Bronchial epithelial cell (primary cell): Measurements from ENCODE around the gene CACNA1D. TPM values are rescaled to one million over a fixed set of nuclear protein-coding genes. Genes with fewer than 3 reads are reported as not detected.

ENCODE experiments used
- DNase-seq: peaks from one replicate; pipeline ENCODE4 v3.0.0-alpha.2; 2010; ENCODE audit warnings: low read depth
- FAIRE-seq: peaks from 2 replicates; lab custom pipeline; 2011; peaks lifted over from hg19 to GRCh38; lab: Jason Lieb, UNC
- H3K27me3 ChIP-seq: 2 replicates; pipeline ENCODE4 v1.5.1; 2011; ENCODE audit warnings: low read length; ENCODE audit not compliant: control insufficient read depth, insufficient read depth
- H3K36me3 ChIP-seq: 2 replicates; pipeline ENCODE4 v1.5.1; 2011; ENCODE audit warnings: low read length; ENCODE audit not compliant: control insufficient read depth, insufficient read depth
- H3K4me3 ChIP-seq: 2 replicates; pipeline ENCODE4 v1.5.1; 2011; ENCODE audit warnings: mild to moderate bottlenecking, low read depth, low read length, control low read depth
- total RNA-seq: library from RNA; depleted of rRNA; stranded (reverse); fragments of >200 nt; gene quantifications from 2 replicates; pipeline ENCODE4 v1.2.1, GENCODE V29; 2014
- TF ChIP-seq, protein P1 (sequence below): IDR thresholded peaks from 2 replicates; pipeline ENCODE4 v1.5.1; 2011; ENCODE audit warnings: mild to moderate bottlenecking, moderate library complexity, low read length, control low read depth, inconsistent platforms; ENCODE audit not compliant: insufficient read depth, severe bottlenecking

CACNA1D gene
- total RNA-seq, 1 donor from 2014 or later, result 0.26 TPM

DNA sequence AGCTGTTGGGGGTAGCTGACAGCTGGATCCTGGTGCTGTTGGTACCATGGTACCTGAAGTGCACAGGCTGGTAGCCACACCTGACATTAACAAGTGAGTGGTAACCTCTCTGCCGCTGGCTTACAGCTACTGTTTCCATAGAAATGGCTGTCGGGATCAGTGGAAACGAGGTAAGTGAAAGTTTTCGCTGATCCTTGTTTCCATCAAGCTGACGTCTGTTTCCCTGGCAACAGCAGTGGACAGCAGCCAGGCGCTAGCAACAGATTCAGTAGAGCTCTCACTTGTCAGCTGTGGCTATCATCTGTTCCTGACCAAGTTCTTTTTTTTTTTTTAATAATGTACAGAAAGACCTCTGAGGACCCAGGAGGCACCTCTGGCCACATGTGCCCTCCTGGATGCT, 185.6 kb downstream of the CACNA1D start:
- Histone ChIP-seq H3K4me3 (no peak overlapping the region), H3K27me3 (peaks cover 6% of the 10 kb centered on the region), H3K36me3 (no peaks in the 10 kb centered on the region)
- FAIRE-seq (no peak), DNase-seq (no peak)
- TF ChIP-seq, protein P1, sequence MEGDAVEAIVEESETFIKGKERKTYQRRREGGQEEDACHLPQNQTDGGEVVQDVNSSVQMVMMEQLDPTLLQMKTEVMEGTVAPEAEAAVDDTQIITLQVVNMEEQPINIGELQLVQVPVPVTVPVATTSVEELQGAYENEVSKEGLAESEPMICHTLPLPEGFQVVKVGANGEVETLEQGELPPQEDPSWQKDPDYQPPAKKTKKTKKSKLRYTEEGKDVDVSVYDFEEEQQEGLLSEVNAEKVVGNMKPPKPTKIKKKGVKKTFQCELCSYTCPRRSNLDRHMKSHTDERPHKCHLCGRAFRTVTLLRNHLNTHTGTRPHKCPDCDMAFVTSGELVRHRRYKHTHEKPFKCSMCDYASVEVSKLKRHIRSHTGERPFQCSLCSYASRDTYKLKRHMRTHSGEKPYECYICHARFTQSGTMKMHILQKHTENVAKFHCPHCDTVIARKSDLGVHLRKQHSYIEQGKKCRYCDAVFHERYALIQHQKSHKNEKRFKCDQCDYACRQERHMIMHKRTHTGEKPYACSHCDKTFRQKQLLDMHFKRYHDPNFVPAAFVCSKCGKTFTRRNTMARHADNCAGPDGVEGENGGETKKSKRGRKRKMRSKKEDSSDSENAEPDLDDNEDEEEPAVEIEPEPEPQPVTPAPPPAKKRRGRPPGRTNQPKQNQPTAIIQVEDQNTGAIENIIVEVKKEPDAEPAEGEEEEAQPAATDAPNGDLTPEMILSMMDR, result no peak

DNA sequence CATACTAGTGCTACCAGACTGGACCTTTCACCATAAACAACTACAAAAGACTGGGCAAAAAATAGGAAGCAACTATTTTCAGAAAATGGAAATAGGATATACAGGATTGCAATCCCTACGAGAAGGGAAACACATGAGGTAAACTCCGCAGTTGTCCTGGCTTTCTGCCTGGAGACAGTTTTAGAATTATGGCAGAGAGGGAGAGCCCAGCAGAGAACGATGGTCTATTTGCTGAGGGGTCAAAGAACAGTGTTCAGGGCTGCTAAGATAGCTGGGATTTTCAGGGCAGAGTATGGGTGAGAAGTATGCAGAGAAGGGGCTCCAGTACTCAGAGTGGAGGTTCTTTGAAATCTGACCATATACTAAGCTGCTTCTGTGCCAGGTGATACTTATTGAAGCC, 188.4 kb downstream of the CACNA1D start:
- Histone ChIP-seq H3K4me3 (no peak overlapping the region), H3K36me3 (no peaks in the 10 kb centered on the region), H3K27me3 (peaks cover 6% of the 10 kb centered on the region)
- FAIRE-seq (no peak), DNase-seq (no peak)
- TF ChIP-seq, protein P1, result no peak

DNA sequence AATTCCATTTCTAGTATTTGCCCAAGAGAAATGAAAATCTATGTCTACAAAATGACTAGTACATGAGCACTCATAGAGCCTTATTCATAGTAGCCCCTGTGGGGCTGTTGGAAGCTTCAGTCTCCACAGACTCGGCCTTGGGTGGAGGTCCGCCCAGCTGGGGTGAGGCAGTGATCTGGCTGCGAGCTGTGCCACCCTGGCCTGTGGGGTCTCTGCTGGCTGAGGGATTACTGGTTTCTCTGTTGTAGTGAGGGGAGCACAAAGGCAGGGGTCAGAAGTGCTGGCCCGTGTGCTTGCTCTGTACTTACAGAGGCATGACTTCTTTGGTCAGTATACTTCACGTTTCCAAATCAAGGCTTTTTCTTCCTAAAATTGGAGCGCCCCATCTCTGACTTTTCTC, 193.7 kb downstream of the CACNA1D start:
- Histone ChIP-seq H3K27me3 (no peaks in the 10 kb centered on the region), H3K36me3 (no peaks in the 10 kb centered on the region), H3K4me3 (no peak overlapping the region)
- no peak for FAIRE-seq
- TF ChIP-seq, protein P1, result no peak
- no peak for DNase-seq

DNA sequence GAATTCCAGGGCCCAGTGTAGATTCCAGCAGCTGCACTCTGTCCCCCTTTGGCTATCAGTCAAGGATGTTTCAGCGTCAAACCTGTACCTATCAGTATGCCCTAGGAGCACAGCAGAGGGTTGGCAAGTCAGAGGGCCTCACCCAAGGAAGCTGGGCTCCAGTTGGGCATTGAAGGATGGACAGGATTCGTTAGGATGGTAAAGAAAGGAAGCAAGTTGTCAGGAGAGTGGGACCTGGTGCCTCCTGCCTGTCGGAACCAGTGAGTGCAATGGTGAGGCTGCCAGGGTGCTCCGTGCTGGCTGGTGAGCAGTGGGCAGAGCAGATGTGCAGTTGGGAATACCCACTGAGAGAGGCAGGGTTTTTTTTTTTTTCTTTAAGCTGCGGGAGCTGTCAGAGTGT, 194.6 kb downstream of the CACNA1D start:
- TF ChIP-seq, protein P1, result peak; percentile 6
- no peak for DNase-seq
- no peak overlapping the region for H3K4me3 ChIP-seq
- FAIRE-seq, result no peak
- H3K36me3 ChIP-seq, result no peaks in the 10 kb centered on the region
- no peaks in the 10 kb centered on the region for H3K27me3 ChIP-seq

DNA sequence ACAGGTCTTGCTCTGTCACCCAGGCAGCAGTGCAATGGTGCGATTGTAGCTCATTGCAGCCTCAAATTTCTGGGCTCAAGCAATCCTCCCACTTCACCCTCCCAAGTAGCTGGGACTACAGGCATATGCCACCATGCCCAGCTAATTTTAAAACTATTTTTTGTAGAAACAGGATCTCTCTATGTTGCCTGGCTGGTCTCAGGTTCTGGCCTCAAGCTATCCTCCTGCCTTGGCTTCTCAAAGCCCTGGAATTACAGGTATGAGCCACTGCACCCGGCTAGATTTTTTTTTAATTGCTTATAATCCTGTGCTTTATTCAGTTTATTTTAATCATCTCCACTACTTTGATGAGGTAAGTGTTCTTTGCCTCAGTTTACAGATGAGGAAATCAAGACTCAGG, 195.3 kb downstream of the CACNA1D start:
- H3K4me3 ChIP-seq, result no peak overlapping the region
- FAIRE-seq (no peak), DNase-seq (no peak)
- TF ChIP-seq, protein P1, result no peak
- H3K27me3 ChIP-seq, result no peaks in the 10 kb centered on the region
- no peaks in the 10 kb centered on the region for H3K36me3 ChIP-seq

DNA sequence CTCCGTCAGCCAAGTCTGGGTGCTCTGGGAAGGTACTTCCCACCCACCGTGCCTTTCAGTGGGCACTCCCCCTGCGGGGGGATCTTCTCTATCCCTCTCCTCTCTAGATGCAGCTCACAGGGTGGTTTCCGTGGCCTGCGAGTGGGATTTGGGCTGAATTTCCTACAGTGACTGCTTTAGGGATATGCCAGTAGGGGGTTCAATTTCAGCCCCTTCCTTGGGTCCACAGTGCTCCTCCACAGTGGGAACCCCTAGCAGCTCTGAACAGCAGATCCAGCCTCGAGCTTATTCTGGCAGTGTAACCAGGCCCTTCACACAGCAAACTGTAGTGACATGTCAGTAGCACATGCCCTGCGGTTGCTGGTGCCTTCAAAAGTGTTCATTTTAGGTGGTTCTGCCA, 196.1 kb downstream of the CACNA1D start:
- H3K36me3 ChIP-seq, result no peaks in the 10 kb centered on the region
- FAIRE-seq (no peak), DNase-seq (no peak)
- H3K27me3 ChIP-seq, result no peaks in the 10 kb centered on the region
- TF ChIP-seq, protein P1, result no peak
- no peak overlapping the region for H3K4me3 ChIP-seq
